Stimulated activated CD4-positive, alpha-beta T cell treated with anti-CD3 and anti-CD28 coated beads, Interleukin-15, amount 100 ng/mL, for 48 hours (primary cell): ENCODE results near the gene PARK7.
"Not testable (repeated sequence)": the region's sequence is repeated elsewhere in the genome, so short reads cannot be mapped to it uniquely, and the experiment has no call there.

ENCODE experiments used
- DNase-seq, 2 donors: peaks; one replicate each; pipeline ENCODE4 v3.0.0-alpha.2; 2020; ENCODE audit warnings: low read depth in 2 of 2

Gene PARK7

GRCh38 chr1:7961216-7962013 is at the start of gene PARK7:
TSS of gene PARK7 (plus strand) at chr1:7961711. CDS start at chr1:7962786, 1,075 bp downstream.
- peak; percentile 100 for DNase-seq

GRCh38 chr1:7912145-7912544 is 49.4 kb upstream of the PARK7 start:
- DNase-seq = no peak

GRCh38 chr1:7912743-7913557 is 48.6 kb upstream of the PARK7 start:
- DNase-seq = no peak

- DNase-seq = no peak
Measured at GRCh38 chr1:7915826-7916500, 45.5 kb upstream of the PARK7 start.

- DNase-seq = no peak
Measured at GRCh38 chr1:7916501-7916830, 45.0 kb upstream of the PARK7 start.

GRCh38 chr1:7917971-7918370 is 43.5 kb upstream of the PARK7 start:
- DNase-seq = not testable (repeated sequence)

GRCh38 chr1:7919880-7920279 is 41.6 kb upstream of the PARK7 start:
- no peak for DNase-seq

GRCh38 chr1:7921796-7922195 is 39.7 kb upstream of the PARK7 start:
- DNase-seq = no peak

GRCh38 chr1:7922301-7922700 is 39.2 kb upstream of the PARK7 start:
- DNase-seq = no peak

GRCh38 chr1:7927061-7927460 is 34.5 kb upstream of the PARK7 start:
- DNase-seq = not testable (repeated sequence)

- DNase-seq = no peak
Measured at GRCh38 chr1:7928247-7928646, 33.3 kb upstream of the PARK7 start.

GRCh38 chr1:7929637-7930036 is 31.9 kb upstream of the PARK7 start:
- DNase-seq = no peak

- DNase-seq = no peak
Measured at GRCh38 chr1:7930645-7931445, 30.7 kb upstream of the PARK7 start.

- no peak for DNase-seq
Measured at GRCh38 chr1:7931446-7931812, 30.1 kb upstream of the PARK7 start.

- DNase-seq = no peak
Measured at GRCh38 chr1:7932524-7933138, 28.9 kb upstream of the PARK7 start.

- no peak for DNase-seq
Measured at GRCh38 chr1:7938070-7938469, 23.4 kb upstream of the PARK7 start.

- no peak for DNase-seq
Measured at GRCh38 chr1:7940034-7940433, 21.5 kb upstream of the PARK7 start.

GRCh38 chr1:7940745-7941436 is 20.6 kb upstream of the PARK7 start, which contains the start of gene TNFRSF9:
TSS of gene TNFRSF9 (minus strand) at chr1:7940839. CDS start at chr1:7939994, 845 bp downstream.
- DNase-seq = peak; percentile 47 to 82

GRCh38 chr1:7941437-7941793 is 20.1 kb upstream of the PARK7 start:
- DNase-seq = no peak

- DNase-seq = no peak
Measured at GRCh38 chr1:7942214-7942921, 19.1 kb upstream of the PARK7 start.
